Suprapubic skin (tissue), 4 donors: ENCODE data around the gene XRCC5. TPM values are rescaled to one million over a fixed set of nuclear protein-coding genes. Genes with fewer than 3 reads are reported as not detected.

Source experiments
- DNase-seq, 2 donors: peaks; one replicate each; pipeline ENCODE4 v3.0.0-alpha.2; 2019; ENCODE audit warnings: low spot score in 2 of 2
- H3K27ac ChIP-seq: fragments of 200-600 bp; sonication (generic); one replicate; pipeline ENCODE4 v1.5.1; 2019
- H3K27me3 ChIP-seq: fragments of 200-600 bp; sonication (generic); one replicate; pipeline ENCODE4 v1.5.1; 2019
- H3K36me3 ChIP-seq: fragments of 200-600 bp; sonication (generic); one replicate; pipeline ENCODE4 v1.5.1; 2019
- H3K4me1 ChIP-seq: fragments of 200-600 bp; sonication (generic); one replicate; pipeline ENCODE4 v1.5.1; 2019
- H3K4me3 ChIP-seq: fragments of 200-600 bp; sonication (generic); one replicate; pipeline ENCODE4 v1.5.1; 2019; ENCODE audit warnings: mild to moderate bottlenecking
- H3K9me3 ChIP-seq: fragments of 200-600 bp; sonication (generic); one replicate; pipeline ENCODE4 v1.5.1; 2019
- CTCF ChIP-seq, 2 donors: fragments of 200-600 bp in 1 of 2; fragments of 450-650 bp in 1 of 2; sonication (generic) in 1 of 2; IDR thresholded peaks; one replicate each; pipeline ENCODE4 v1.5.1; 2016 to 2019; ENCODE audit warnings: antibody characterized with exemption in 2 of 2, mild to moderate bottlenecking in 1 of 2, moderate library complexity in 1 of 2
- EP300 ChIP-seq: sonication (generic); formaldehyde crosslinking; IDR thresholded peaks from one replicate; pipeline ENCODE4 v1.6.1; 2017; ENCODE audit warnings: antibody characterized with exemption
- POLR2A ChIP-seq, 2 donors: fragments of 450-650 bp; IDR thresholded peaks; one replicate each; pipeline ENCODE4 v1.6.1; 2017; ENCODE audit warnings: antibody characterized with exemption in 2 of 2, mild to moderate bottlenecking in 2 of 2, moderate library complexity in 2 of 2
- POLR2AphosphoS5 ChIP-seq, 3 donors: sonication (generic); formaldehyde crosslinking; IDR thresholded peaks; one replicate each; pipeline ENCODE4 v1.6.1; 2017; ENCODE audit warnings: antibody characterized with exemption in 3 of 3
- WGBS: methylation state at CpG from one replicate; pipeline ENCODE4 v1.1.5; 2018; 5-methylcytosine and 5-hydroxymethylcytosine counted together
- total RNA-seq, 4 donors: library from RNA; depleted of rRNA; stranded (reverse); fragments of >200 nt; gene quantifications; one replicate each; pipeline ENCODE4 v1.1.0, GENCODE V29; 2016

Gene XRCC5
- total RNA-seq, 4 donors from 2014 or later, result 122 to 153 (median 136) TPM

- Histone ChIP-seq H3K36me3 (peaks cover 87% of the 10 kb centered on the region), H3K27ac (no peak overlapping the region)
- WGBS, result 91% methylated on average over 4 of the region's 4 CpGs
These were observed 39.8 kb downstream of the XRCC5 start for GRCh38 chr2:216148983-216149382.

GRCh38 chr2:216149741-216150140 is 40.6 kb downstream of the XRCC5 start:
- TF ChIP-seq CTCF (IDR thresholded peaks at IDR 0.05), result no peak
- TF ChIP-seq EP300, result no peak
- TF ChIP-seq POLR2A (IDR thresholded peaks at IDR 0.05), result no peak
- no peak for TF ChIP-seq POLR2AphosphoS5 (IDR thresholded peaks at IDR 0.05)
- H3K27me3 ChIP-seq, result no peaks in the 10 kb centered on the region
- no peaks in the 10 kb centered on the region for H3K4me1 ChIP-seq
- no peak overlapping the region for H3K27ac ChIP-seq
- WGBS, result 79% methylated on average over 5 of the region's 5 CpGs
- no peak overlapping the region for H3K4me3 ChIP-seq
- H3K36me3 ChIP-seq, result peaks cover 87% of the 10 kb centered on the region
- DNase-seq, result no peak
- H3K9me3 ChIP-seq, result no peaks in the 10 kb centered on the region

More at GRCh38 chr2:216148983-216149382, 39.8 kb downstream of the XRCC5 start:
- Histone ChIP-seq H3K27me3 (no peaks in the 10 kb centered on the region), H3K9me3 (no peaks in the 10 kb centered on the region), H3K4me3 (no peak overlapping the region), H3K4me1 (no peaks in the 10 kb centered on the region)
- TF ChIP-seq POLR2AphosphoS5 (IDR thresholded peaks at IDR 0.05), result no peak
- no peak for DNase-seq

GRCh38 chr2:216151313-216152025 is 42.3 kb downstream of the XRCC5 start:
- H3K36me3 ChIP-seq, result peaks cover 95% of the 10 kb centered on the region
- H3K4me1 ChIP-seq, result no peaks in the 10 kb centered on the region
- no peaks in the 10 kb centered on the region for H3K27me3 ChIP-seq
- no peak for DNase-seq
- no peak overlapping the region for H3K4me3 ChIP-seq
- peak in 1 of 2 donors; percentile 6 for TF ChIP-seq CTCF (IDR thresholded peaks at IDR 0.05)
- TF ChIP-seq POLR2AphosphoS5 (IDR thresholded peaks at IDR 0.05), result no peak
- no peak overlapping the region for H3K27ac ChIP-seq
- 89% methylated on average over 7 of the region's 7 CpGs for WGBS
- H3K9me3 ChIP-seq, result no peaks in the 10 kb centered on the region

- Histone ChIP-seq H3K4me3 (no peak overlapping the region), H3K9me3 (no peaks in the 10 kb centered on the region), H3K4me1 (no peaks in the 10 kb centered on the region), H3K27me3 (no peaks in the 10 kb centered on the region), H3K27ac (no peak overlapping the region), H3K36me3 (peaks cover 82% of the 10 kb centered on the region)
- no peak for TF ChIP-seq POLR2A (IDR thresholded peaks at IDR 0.05)
- no peak for TF ChIP-seq EP300
- no peak for TF ChIP-seq CTCF (IDR thresholded peaks at IDR 0.05)
- no peak for TF ChIP-seq POLR2AphosphoS5 (IDR thresholded peaks at IDR 0.05)
- DNase-seq, result no peak
- 95% methylated on average over 3 of the region's 3 CpGs for WGBS
These were observed 46.8 kb downstream of the XRCC5 start for GRCh38 chr2:216155954-216156353.

- Histone ChIP-seq H3K27ac (no peak overlapping the region), H3K36me3 (peaks cover 82% of the 10 kb centered on the region), H3K4me3 (no peak overlapping the region), H3K4me1 (no peaks in the 10 kb centered on the region), H3K9me3 (no peaks in the 10 kb centered on the region), H3K27me3 (no peaks in the 10 kb centered on the region)
- TF ChIP-seq CTCF (IDR thresholded peaks at IDR 0.05), result no peak
- no peak for TF ChIP-seq EP300
- no peak for TF ChIP-seq POLR2AphosphoS5 (IDR thresholded peaks at IDR 0.05)
- no peak for TF ChIP-seq POLR2A (IDR thresholded peaks at IDR 0.05)
- WGBS, result 97% methylated on average over 13 of the region's 13 CpGs
- DNase-seq, result no peak
These were observed 47.7 kb downstream of the XRCC5 start for GRCh38 chr2:216156822-216157221.

GRCh38 chr2:216159144-216159543 is 50.0 kb downstream of the XRCC5 start:
- Histone ChIP-seq H3K36me3 (peaks cover 86% of the 10 kb centered on the region), H3K27me3 (no peaks in the 10 kb centered on the region), H3K9me3 (no peaks in the 10 kb centered on the region), H3K4me1 (no peaks in the 10 kb centered on the region), H3K27ac (no peak overlapping the region), H3K4me3 (no peak overlapping the region)
- WGBS, result 74% methylated on average over 2 of the region's 2 CpGs
- TF ChIP-seq CTCF (IDR thresholded peaks at IDR 0.05) (no peak), POLR2A (IDR thresholded peaks at IDR 0.05) (no peak), EP300 (no peak), POLR2AphosphoS5 (IDR thresholded peaks at IDR 0.05) (no peak)
- no peak for DNase-seq
